GM21529 (cell line): ENCODE results near the gene GOLPH3L.
"Not testable (repeated sequence)": the region's sequence is repeated elsewhere in the genome, so short reads cannot be mapped to it uniquely, and the experiment has no call there.

Experiments
- ATAC-seq: cut with Tn5 transposase; IDR thresholded peaks from one replicate; pipeline ENCODE4 v1.9.1; 2021; ENCODE audit not compliant: unreplicated experiment

Gene GOLPH3L

GRCh38 chr1:150619576-150620509 lies 77.1 kb downstream of the GOLPH3L start:
- ATAC-seq = no peak

GRCh38 chr1:150615346-150616201 lies 81.4 kb downstream of the GOLPH3L start:
- ATAC-seq = no peak

- ATAC-seq = peak; percentile 60
Measured at GRCh38 chr1:150613061-150613920, 83.7 kb downstream of the GOLPH3L start.

- ATAC-seq = no peak
Measured at GRCh38 chr1:150612014-150612345, 85.0 kb downstream of the GOLPH3L start.

GRCh38 chr1:150610576-150610975 lies 86.4 kb downstream of the GOLPH3L start:
- ATAC-seq = no peak

- ATAC-seq = no peak
Measured at GRCh38 chr1:150609732-150610131, 87.2 kb downstream of the GOLPH3L start.

- no peak for ATAC-seq
Measured at GRCh38 chr1:150606463-150607142, 90.4 kb downstream of the GOLPH3L start.

- not testable (repeated sequence) for ATAC-seq
Measured at GRCh38 chr1:150605451-150605731, 91.6 kb downstream of the GOLPH3L start.

- no peak for ATAC-seq
Measured at GRCh38 chr1:150604226-150604588, 92.7 kb downstream of the GOLPH3L start.

GRCh38 chr1:150603711-150604110 lies 93.2 kb downstream of the GOLPH3L start:
- no peak for ATAC-seq

- not testable (repeated sequence) for ATAC-seq
Measured at GRCh38 chr1:150602372-150602771, 94.6 kb downstream of the GOLPH3L start.

- ATAC-seq = no peak
Measured at GRCh38 chr1:150601540-150601939, 95.4 kb downstream of the GOLPH3L start.

- ATAC-seq = not testable (repeated sequence)
Measured at GRCh38 chr1:150598346-150598745, 98.6 kb downstream of the GOLPH3L start.

GRCh38 chr1:150596976-150597375 lies 100.0 kb downstream of the GOLPH3L start:
- ATAC-seq = no peak
